ENCODE measurements around the gene CCL16. TPM values are rescaled to one million over a fixed set of nuclear protein-coding genes. Genes with fewer than 3 reads are reported as not detected.

The CCL16 gene
- total and polyA plus RNA-seq, 8 donors, result 0.15 to 0.72 TPM; not detected in 6

GRCh38 chr17:35973333-35974260 is 7.7 kb downstream of the CCL16 start:
- Histone ChIP-seq H3K9me3 (no peaks in the 10 kb centered on the region), H3K27me3 (no peaks in the 10 kb centered on the region), H3K27ac (peak overlapping the region in 1 of 5 donors; percentile 35), H3K4me3 (no peak overlapping the region), H3K36me3 (no peaks in the 10 kb centered on the region), H3K4me1 (peaks cover 4 to 15% (median 11%) of the 10 kb centered on the region in 4 donors)
- WGBS, 5 donors, result 32 to 47% (median 42%) methylated on average over 10 of the region's 10 CpGs
- TF ChIP-seq, protein P1, sequence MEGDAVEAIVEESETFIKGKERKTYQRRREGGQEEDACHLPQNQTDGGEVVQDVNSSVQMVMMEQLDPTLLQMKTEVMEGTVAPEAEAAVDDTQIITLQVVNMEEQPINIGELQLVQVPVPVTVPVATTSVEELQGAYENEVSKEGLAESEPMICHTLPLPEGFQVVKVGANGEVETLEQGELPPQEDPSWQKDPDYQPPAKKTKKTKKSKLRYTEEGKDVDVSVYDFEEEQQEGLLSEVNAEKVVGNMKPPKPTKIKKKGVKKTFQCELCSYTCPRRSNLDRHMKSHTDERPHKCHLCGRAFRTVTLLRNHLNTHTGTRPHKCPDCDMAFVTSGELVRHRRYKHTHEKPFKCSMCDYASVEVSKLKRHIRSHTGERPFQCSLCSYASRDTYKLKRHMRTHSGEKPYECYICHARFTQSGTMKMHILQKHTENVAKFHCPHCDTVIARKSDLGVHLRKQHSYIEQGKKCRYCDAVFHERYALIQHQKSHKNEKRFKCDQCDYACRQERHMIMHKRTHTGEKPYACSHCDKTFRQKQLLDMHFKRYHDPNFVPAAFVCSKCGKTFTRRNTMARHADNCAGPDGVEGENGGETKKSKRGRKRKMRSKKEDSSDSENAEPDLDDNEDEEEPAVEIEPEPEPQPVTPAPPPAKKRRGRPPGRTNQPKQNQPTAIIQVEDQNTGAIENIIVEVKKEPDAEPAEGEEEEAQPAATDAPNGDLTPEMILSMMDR (IDR thresholded peaks at IDR 0.05), result no peak
- no peak for TF ChIP-seq POLR2AphosphoS5 (IDR thresholded peaks at IDR 0.05)
- peak in 1 of 2 donors; percentile 50 for DNase-seq
- intact Hi-C loops (cut with DNase I; ENCODE audit: low total_unique reads), result loop anchor here (10.0 kb wide), 2 partner anchors 101 to 171 kb away; no protein-coding TSS in a partner anchor

DNA sequence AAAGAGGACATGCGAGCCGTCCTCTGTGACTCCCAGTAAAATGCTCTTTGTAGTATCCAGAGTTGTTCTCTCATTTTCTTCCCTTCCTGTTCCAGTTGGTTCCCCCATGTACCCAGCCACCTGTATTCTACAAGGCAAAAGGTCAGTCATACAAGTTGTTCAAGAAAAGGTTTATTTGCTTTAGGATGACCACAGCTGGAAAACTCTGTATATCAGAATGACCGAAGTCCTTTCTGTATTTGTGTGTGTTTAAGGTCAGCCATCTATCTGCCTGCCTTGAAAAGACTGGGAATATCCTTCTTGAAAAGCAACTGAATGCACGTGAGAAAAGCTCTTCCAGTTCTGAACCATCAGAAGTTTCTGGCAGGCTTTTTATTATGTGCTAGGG is 8.4 kb downstream of the CCL16 start:
- H3K9me3 ChIP-seq, result no peaks in the 10 kb centered on the region
- TF ChIP-seq POLR2A (IDR thresholded peaks at IDR 0.05) (no peak), POLR2AphosphoS5 (IDR thresholded peaks at IDR 0.05) (no peak), EP300 (IDR thresholded peaks at IDR 0.05) (no peak)
- TF ChIP-seq, protein P1 (IDR thresholded peaks at IDR 0.05), result no peak
- DNase-seq, result no peak
- intact Hi-C loops (cut with DNase I; ENCODE audit: low total_unique reads), result loop anchor here (10.0 kb wide), 2 partner anchors 102 to 172 kb away; no protein-coding TSS in a partner anchor
- peaks cover 4 to 15% (median 11%) of the 10 kb centered on the region in 4 donors for H3K4me1 ChIP-seq
- H3K4me3 ChIP-seq, result no peak overlapping the region
- no peaks in the 10 kb centered on the region for H3K27me3 ChIP-seq
- peak overlapping the region in 1 of 5 donors; percentile 35 for H3K27ac ChIP-seq
- no peaks in the 10 kb centered on the region for H3K36me3 ChIP-seq
- 62 to 74% (median 69%) methylated on average over 4 of the region's 4 CpGs for WGBS, 5 donors

GRCh38 chr17:35972535-35972934 is 8.8 kb downstream of the CCL16 start:
- Histone ChIP-seq H3K36me3 (no peaks in the 10 kb centered on the region), H3K4me3 (no peak overlapping the region), H3K27ac (peak overlapping the region in 1 of 5 donors; percentile 35), H3K4me1 (peaks cover 4 to 15% (median 11%) of the 10 kb centered on the region in 4 donors), H3K9me3 (no peaks in the 10 kb centered on the region), H3K27me3 (no peaks in the 10 kb centered on the region)
- no peak for DNase-seq
- intact Hi-C loops (cut with DNase I; ENCODE audit: low total_unique reads), result loop anchor here (10.0 kb wide), 2 partner anchors 102 to 172 kb away; no protein-coding TSS in a partner anchor
- WGBS, 5 donors, result 76 to 95% (median 79%) methylated on average over 6 of the region's 6 CpGs
- TF ChIP-seq POLR2AphosphoS5 (IDR thresholded peaks at IDR 0.05), result no peak
- no peak for TF ChIP-seq EP300 (IDR thresholded peaks at IDR 0.05)
- TF ChIP-seq, protein P1 (IDR thresholded peaks at IDR 0.05), result no peak
- TF ChIP-seq POLR2A (IDR thresholded peaks at IDR 0.05), result no peak

- intact Hi-C loops (cut with DNase I; ENCODE audit: low total_unique reads), result loop anchor here (10.0 kb wide), 2 partner anchors 103 to 173 kb away; no protein-coding TSS in a partner anchor
- H3K27ac ChIP-seq, result no peak overlapping the region
- H3K4me1 ChIP-seq, result peaks cover 4 to 15% (median 11%) of the 10 kb centered on the region in 4 donors
- H3K27me3 ChIP-seq, result no peaks in the 10 kb centered on the region
- no peak for DNase-seq
- WGBS, 5 donors, result 64 to 100% (median 90%) methylated on average over 1 of the region's 1 CpG
- no peaks in the 10 kb centered on the region for H3K36me3 ChIP-seq
- no peaks in the 10 kb centered on the region for H3K9me3 ChIP-seq
- H3K4me3 ChIP-seq, result no peak overlapping the region
- TF ChIP-seq, protein P1 (IDR thresholded peaks at IDR 0.05), result no peak
- TF ChIP-seq POLR2AphosphoS5 (IDR thresholded peaks at IDR 0.05) (no peak), POLR2A (IDR thresholded peaks at IDR 0.05) (no peak), EP300 (IDR thresholded peaks at IDR 0.05) (no peak)
Observed at GRCh38 chr17:35972066-35972465, 9.2 kb downstream of the CCL16 start.

All from stomach (tissue), 9 donors.